ENCODE results near the gene PSG1.
A peak's percentile ranks its signal among the peaks of the same experiment; 100 is the strongest.
"Not testable (repeated sequence)": the region's sequence is repeated elsewhere in the genome, so short reads cannot be mapped to it uniquely, and the experiment has no call there.

The PSG1 gene

DNA sequence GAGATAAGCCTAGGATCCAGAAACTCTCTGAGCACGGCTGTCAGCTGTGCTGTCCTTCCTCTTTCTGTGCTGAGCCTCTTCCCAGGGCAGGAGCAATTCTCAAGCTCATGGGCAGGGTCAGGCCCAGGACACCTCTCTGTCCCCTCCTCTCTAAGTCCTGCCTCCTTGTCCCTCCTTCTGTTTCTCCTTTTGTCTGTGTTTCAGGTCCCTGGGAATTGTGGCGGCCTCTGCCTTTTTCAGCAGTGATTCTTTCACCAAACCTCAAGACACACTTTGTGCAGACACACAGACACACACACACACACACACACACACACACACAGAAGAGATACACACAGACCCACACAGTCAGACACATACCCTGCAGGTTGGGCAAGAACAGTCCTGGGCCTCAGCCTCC lies at the start of gene PSG1:
TSS of gene PSG1 (minus strand) at position 101 of the 400 bp plus-strand sequence. CDS start 132 bp downstream, outside the sequence.
- in situ Hi-C loops (cut with MboI; ENCODE audit: low sequenced_read_pairs, unreplicated experiment) = no loop called here
- DNase-seq (ENCODE audit: low spot score) = no peak
- TF ChIP-seq, protein P1, sequence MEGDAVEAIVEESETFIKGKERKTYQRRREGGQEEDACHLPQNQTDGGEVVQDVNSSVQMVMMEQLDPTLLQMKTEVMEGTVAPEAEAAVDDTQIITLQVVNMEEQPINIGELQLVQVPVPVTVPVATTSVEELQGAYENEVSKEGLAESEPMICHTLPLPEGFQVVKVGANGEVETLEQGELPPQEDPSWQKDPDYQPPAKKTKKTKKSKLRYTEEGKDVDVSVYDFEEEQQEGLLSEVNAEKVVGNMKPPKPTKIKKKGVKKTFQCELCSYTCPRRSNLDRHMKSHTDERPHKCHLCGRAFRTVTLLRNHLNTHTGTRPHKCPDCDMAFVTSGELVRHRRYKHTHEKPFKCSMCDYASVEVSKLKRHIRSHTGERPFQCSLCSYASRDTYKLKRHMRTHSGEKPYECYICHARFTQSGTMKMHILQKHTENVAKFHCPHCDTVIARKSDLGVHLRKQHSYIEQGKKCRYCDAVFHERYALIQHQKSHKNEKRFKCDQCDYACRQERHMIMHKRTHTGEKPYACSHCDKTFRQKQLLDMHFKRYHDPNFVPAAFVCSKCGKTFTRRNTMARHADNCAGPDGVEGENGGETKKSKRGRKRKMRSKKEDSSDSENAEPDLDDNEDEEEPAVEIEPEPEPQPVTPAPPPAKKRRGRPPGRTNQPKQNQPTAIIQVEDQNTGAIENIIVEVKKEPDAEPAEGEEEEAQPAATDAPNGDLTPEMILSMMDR (IDR thresholded peaks at IDR 0.05; ENCODE audit: borderline replicate concordance, control extremely low read depth, extremely low read depth, insufficient read depth, missing control alignments) = no peak

- TF ChIP-seq, protein P1 (IDR thresholded peaks at IDR 0.05; ENCODE audit: borderline replicate concordance, control extremely low read depth, extremely low read depth, insufficient read depth, missing control alignments) = no peak
- no peak for DNase-seq (ENCODE audit: low spot score)
- in situ Hi-C loops (cut with MboI; ENCODE audit: low sequenced_read_pairs, unreplicated experiment) = no loop called here
Measured at GRCh38 chr19:42928896-42929295, 49.4 kb upstream of the PSG1 start.

DNA sequence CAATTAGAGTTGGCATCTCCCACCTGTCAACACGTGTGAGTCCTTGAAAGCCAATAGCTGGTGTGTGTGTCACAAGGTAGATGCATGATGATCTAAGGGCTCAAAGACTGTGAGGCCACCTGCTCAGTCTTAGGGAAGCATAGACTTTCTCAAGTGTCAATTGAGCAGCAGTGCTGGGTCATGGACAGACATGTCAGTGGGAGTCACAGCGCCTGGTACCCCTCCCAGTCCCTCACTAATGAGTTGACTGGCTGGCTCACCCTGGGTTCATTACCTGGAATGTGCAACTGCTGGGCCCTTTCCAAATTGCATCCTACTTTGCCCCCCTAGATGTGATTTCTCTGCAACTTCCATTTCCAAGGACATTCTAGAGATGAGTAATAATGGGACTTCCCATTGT lies 47.3 kb upstream of the PSG1 start:
- no peak for DNase-seq (ENCODE audit: low spot score)
- TF ChIP-seq, protein P1 (IDR thresholded peaks at IDR 0.05; ENCODE audit: borderline replicate concordance, control extremely low read depth, extremely low read depth, insufficient read depth, missing control alignments) = no peak

GRCh38 chr19:42923106-42923505 lies 43.6 kb upstream of the PSG1 start:
- DNase-seq (ENCODE audit: low spot score); in situ Hi-C loops (cut with MboI; ENCODE audit: low sequenced_read_pairs, unreplicated experiment): not testable (repeated sequence)
- TF ChIP-seq, protein P1 (IDR thresholded peaks at IDR 0.05; ENCODE audit: borderline replicate concordance, control extremely low read depth, extremely low read depth, insufficient read depth, missing control alignments) = peak; percentile 44

More for the DNA sequence above, 47.3 kb upstream of the PSG1 start:
- in situ Hi-C loops (cut with MboI; ENCODE audit: low sequenced_read_pairs, unreplicated experiment) = no loop called here

- DNase-seq (ENCODE audit: low spot score); in situ Hi-C loops (cut with MboI; ENCODE audit: low sequenced_read_pairs, unreplicated experiment): not testable (repeated sequence)
Measured at GRCh38 chr19:42920971-42921370, 41.5 kb upstream of the PSG1 start.

DNA sequence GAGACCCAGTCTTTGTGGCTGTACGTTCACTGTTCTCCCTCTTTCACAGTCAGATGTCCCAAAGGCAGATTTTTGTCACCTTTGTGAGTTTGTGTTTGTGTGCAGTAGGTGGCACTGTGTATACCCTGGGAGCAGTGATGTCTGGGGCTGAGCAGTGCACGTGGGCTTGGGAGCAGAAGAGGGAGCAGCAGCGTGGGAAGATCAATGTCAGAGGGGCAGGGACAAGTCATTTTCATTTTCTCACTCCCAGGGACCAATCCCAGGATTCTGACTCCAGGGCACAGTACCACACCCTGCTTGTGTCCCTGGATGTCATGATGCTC lies 40.2 kb upstream of the PSG1 start:
- TF ChIP-seq, protein P1 (IDR thresholded peaks at IDR 0.05; ENCODE audit: borderline replicate concordance, control extremely low read depth, extremely low read depth, insufficient read depth, missing control alignments) = no peak
- in situ Hi-C loops (cut with MboI; ENCODE audit: low sequenced_read_pairs, unreplicated experiment) = no loop called here
- DNase-seq (ENCODE audit: low spot score) = no peak

DNA sequence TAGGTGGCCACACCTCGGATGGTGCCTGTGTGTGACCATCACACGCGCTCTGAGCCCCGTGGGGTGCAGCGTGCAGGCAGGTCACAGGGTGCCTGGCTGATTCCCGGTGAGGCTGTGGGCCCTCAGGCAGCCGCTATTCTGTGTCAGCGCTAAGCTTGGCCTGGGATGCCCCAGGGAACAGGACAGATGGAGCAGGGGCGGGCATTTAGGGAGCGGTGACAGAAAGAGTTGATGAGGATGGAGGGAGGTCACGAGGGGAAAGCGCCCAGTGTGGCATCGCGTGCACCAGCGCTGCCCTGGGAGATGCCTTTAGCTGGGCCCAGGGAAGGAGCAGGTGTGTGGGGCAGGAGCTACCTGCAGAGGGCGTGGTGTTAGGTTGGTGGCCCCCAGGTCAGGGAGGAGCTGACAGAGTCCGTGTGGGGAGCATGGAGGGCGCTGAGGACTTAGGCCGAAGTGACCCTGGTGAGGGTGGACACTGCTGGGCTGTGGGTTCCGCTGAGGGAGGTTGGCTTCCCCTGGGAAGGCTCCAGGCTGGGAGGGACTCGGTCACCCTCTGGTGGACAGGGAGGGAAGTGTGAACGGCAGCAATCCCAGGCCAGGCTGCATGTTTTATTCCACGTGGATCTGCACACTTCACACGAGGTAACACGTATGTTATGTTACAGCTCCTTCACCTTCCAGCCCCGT lies 39.7 kb upstream of the PSG1 start:
- DNase-seq (ENCODE audit: low spot score); in situ Hi-C loops (cut with MboI; ENCODE audit: low sequenced_read_pairs, unreplicated experiment): not testable (repeated sequence)

DNA sequence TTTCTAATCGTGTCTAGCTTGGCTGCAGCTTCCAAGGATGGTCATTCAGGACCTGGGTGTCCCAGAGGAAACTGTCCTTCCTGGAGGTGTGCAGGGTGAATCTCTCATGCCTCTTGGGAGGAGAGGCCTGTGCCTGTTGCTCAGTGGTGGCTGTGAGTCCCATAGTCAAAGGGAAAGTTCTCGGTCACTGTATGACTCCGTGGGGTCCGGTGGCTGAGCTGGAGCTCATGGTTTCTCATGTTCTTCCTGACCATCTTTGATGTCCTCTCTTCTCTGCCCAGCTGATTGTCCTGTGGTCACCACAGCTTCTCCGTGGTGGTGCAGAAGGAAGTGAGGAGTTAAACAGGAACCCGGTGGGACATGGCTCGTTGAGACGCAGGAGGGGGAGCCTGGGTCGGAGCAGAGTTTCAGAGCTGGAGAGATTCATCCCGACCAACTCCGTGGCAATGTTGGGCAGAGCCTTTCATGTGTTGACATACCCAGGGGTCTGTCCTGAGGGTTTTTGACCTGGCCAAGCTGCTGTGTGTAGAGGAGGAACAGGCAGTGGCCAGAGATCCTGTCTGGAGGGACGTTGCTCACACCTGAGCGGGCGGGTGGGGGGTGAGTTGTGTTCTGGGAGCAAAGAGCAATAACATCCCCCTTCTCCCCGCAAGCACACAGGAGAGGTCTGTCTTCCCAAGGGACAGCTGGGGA lies 39.0 kb upstream of the PSG1 start:
- in situ Hi-C loops (cut with MboI; ENCODE audit: low sequenced_read_pairs, unreplicated experiment); DNase-seq (ENCODE audit: low spot score): not testable (repeated sequence)

GRCh38 chr19:42917634-42918033 lies 38.1 kb upstream of the PSG1 start, which contains the start of gene PSG6:
Gene PSG6 (minus strand): TSS chr19:42917894. CDS start chr19:42917792, 102 bp downstream.
- DNase-seq (ENCODE audit: low spot score); in situ Hi-C loops (cut with MboI; ENCODE audit: low sequenced_read_pairs, unreplicated experiment): not testable (repeated sequence)

- in situ Hi-C loops (cut with MboI; ENCODE audit: low sequenced_read_pairs, unreplicated experiment) = not testable (repeated sequence)
Measured at GRCh38 chr19:42916931-42917330, 37.4 kb upstream of the PSG1 start.

DNA sequence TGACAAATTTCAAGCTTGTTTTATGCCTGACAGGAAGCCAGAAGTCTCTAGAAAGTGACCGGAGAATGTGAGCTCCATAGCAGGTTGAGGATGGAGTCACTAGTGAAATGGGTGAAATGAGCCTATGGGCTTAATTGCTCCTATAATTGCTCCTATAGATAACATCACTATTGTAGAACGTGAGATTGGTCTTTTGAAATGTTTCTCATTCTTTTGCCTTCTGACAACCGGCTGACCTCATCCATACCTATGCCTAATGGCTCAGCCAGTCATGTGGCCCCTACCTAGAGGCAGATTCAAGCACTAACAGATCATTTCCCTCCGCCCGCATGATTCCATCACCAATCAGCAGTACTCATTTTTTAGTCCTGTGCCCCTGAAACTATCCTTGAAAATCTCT lies 34.0 kb upstream of the PSG1 start:
- DNase-seq (ENCODE audit: low spot score); in situ Hi-C loops (cut with MboI; ENCODE audit: low sequenced_read_pairs, unreplicated experiment): not testable (repeated sequence)

More at GRCh38 chr19:42916931-42917330, 37.4 kb upstream of the PSG1 start:
- DNase-seq (ENCODE audit: low spot score) = not testable (repeated sequence)

- DNase-seq (ENCODE audit: low spot score); in situ Hi-C loops (cut with MboI; ENCODE audit: low sequenced_read_pairs, unreplicated experiment): not testable (repeated sequence)
Measured at GRCh38 chr19:42912941-42913340, 33.4 kb upstream of the PSG1 start.

All from GM13976 (cell line).